HUES6 (cell line): ENCODE measurements around the gene MYL7.

Experiments
- H3K27ac ChIP-seq: 2 replicates; pipeline ENCODE4 v1.7.0; 2013; ENCODE audit warnings: low read depth, mild to moderate bottlenecking, low read length, inconsistent platforms
- H3K27me3 ChIP-seq: 2 replicates; pipeline ENCODE4 v1.6.1; 2013; ENCODE audit warnings: low read length; ENCODE audit not compliant: control insufficient read depth, insufficient read depth
- H3K36me3 ChIP-seq: 2 replicates; pipeline ENCODE4 v1.6.1; 2013; ENCODE audit warnings: low read length; ENCODE audit not compliant: control insufficient read depth, insufficient read depth
- H3K4me1 ChIP-seq: 2 replicates; pipeline ENCODE4 v1.6.1; 2013; ENCODE audit warnings: low read length; ENCODE audit not compliant: control insufficient read depth, insufficient read depth
- H3K4me3 ChIP-seq: 2 replicates; pipeline ENCODE4 v1.5.1; 2013; ENCODE audit warnings: low read depth, low read length
- H3K9ac ChIP-seq: one replicate; pipeline ENCODE4 v1.6.1; 2013; ENCODE audit warnings: mild to moderate bottlenecking, low read length
- H3K9me3 ChIP-seq: 2 replicates; pipeline ENCODE4 v1.6.1; 2013; ENCODE audit warnings: low read depth, low read length; ENCODE audit not compliant: control insufficient read depth, insufficient read depth

The MYL7 gene, protein sequence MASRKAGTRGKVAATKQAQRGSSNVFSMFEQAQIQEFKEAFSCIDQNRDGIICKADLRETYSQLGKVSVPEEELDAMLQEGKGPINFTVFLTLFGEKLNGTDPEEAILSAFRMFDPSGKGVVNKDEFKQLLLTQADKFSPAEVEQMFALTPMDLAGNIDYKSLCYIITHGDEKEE

DNA sequence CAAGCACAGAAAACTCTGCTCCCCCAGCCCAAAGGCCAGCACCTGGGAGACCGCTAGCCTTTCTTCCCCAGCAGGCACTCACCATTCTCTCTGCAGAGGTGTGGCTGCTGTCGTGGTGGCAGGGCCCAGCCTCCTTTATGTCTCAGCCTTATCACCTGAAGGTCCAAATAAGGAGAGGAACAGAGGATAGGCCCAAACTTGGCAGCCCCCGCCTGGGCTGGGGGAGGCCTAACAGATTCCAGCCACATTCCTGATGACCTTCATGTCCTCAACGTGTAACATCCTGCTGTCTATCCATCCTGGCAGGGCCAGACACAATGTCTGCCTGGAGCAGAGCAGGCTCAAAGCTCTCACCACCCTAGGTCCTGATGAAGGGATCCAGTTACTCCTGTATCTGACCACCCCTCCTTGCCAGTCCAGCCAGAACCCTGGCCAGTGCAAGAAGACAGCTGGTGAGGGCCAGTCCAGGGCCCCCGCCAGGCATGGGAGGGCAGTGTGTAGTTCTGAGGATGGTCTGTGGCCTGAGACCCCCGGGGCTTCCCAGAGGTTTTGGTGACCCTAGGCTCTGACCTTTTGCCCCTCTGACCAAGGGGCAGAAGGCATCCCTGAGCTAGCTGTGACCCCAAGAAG is at the start of gene MYL7:
TSS of gene MYL7 (minus strand) at position 112 of the 630 bp plus-strand sequence. CDS start at position 85, 27 bp downstream.
- peaks cover 19% of the 10 kb centered on the region for H3K4me1 ChIP-seq
- H3K4me3 ChIP-seq, result no peak within 1 kb of the TSS; the same call in 1 of the 2 replicates

GRCh38 chr7:44189993-44190872 is 49.1 kb upstream of the MYL7 start:
- Histone ChIP-seq H3K36me3 (no peaks in the 10 kb centered on the region), H3K27ac (no peak overlapping the region), H3K9ac (no peak overlapping the region), H3K4me3 (no peak overlapping the region), H3K4me1 (peaks cover 4% of the 10 kb centered on the region; the same call in 1 of the 2 replicates), H3K9me3 (no peaks in the 10 kb centered on the region), H3K27me3 (no peaks in the 10 kb centered on the region)

More for the DNA sequence above, at the start of gene MYL7:
- Histone ChIP-seq H3K27ac (no peak within 1 kb of the TSS; the same call in 1 of the 2 replicates), H3K36me3 (no peaks in the 10 kb centered on the region), H3K9me3 (no peaks in the 10 kb centered on the region), H3K9ac (peak within 1 kb of the TSS; percentile 65), H3K27me3 (peaks cover 25% of the 10 kb centered on the region)

- peaks cover 11% of the 10 kb centered on the region; the same call in 1 of the 2 replicates for H3K4me1 ChIP-seq
- no peaks in the 10 kb centered on the region for H3K9me3 ChIP-seq
- H3K27me3 ChIP-seq, result no peaks in the 10 kb centered on the region
- no peak within 1 kb of the TSS for H3K4me3 ChIP-seq
- H3K9ac ChIP-seq, result no peak within 1 kb of the TSS
- H3K27ac ChIP-seq, result no peak within 1 kb of the TSS
- H3K36me3 ChIP-seq, result no peaks in the 10 kb centered on the region
Measured at GRCh38 chr7:44189286-44189992, 48.3 kb upstream of the MYL7 start, which contains the start of gene GCK. Gene GCK, minus strand, starts transcription at chr7:44189439. Its CDS starts 486 bp downstream, at chr7:44188953.

DNA sequence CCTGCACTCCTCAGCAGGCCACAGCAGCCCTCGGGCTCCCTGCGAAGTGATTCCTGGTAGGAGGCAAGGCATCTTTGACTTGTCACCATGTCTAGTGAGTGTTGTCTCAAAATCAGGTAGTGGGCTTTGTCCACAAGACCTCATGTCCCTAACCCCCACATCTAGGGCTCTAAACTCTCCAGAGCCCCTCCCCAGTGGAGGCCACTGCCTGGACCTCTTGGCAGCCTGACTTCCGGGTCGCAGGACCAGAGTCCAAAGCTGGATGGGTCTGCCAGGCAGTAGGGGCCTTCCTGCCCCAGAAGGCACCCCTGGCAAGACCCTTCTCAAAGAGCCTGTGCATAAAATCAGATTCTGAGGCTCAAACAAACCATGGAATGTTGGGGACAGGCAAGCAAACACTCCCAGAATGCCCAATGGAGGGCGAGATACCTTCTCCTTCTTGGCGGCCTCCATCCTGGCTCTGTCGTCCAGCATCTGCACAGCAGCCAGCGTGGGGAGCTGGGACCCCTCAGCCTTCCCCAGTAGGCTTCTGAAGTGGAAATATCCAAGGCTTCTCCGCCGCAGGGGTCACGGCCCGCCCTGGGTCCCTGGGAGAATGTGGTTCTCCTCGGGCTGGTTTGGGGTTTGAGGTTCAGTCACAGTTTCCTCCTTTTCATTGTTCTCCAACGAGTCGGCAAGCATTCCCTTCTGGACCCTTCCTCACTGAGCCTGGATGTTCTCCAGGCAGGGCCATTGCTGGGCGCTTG is 47.5 kb upstream of the MYL7 start:
- Histone ChIP-seq H3K9me3 (no peaks in the 10 kb centered on the region), H3K27me3 (no peaks in the 10 kb centered on the region), H3K9ac (no peak overlapping the region), H3K27ac (no peak overlapping the region), H3K4me3 (no peak overlapping the region), H3K4me1 (peaks cover 17% of the 10 kb centered on the region), H3K36me3 (no peaks in the 10 kb centered on the region)

DNA sequence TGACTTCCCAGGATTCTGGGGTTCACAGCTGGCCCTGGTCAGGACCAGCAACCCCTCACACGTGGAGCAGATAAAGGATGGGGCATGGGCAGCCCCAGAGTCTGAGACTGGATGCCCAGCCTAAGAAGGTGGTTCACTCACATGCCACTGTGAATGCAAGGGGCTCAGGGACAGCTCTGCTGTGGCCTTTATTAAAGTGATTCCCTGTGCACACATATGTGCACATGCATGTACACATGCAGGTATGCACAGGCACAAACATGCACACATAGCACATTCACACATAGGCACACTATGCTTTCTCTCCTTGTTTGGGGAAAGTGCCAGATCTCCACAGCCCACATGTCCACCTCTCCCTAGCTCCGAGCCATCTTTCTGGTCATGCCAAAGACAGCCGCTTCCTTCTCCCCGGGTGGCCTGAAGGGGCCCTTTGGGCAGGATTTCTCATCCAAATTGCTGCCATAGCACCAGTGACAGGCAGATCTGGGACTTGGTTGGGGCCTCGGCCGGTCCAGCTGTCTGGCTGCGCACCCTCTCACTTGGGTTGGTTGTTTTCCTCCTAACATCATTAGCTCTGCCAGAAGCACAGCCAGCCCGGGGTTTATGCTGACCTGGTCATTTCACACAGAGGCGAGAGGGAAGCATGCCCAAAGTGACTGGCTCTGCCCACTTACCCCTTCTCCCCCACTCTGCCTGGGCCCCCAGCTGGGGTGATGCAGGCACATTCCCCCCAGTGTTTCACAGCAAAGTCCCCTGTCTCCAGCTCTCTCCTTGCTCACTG is 46.7 kb upstream of the MYL7 start:
- Histone ChIP-seq H3K9me3 (peaks cover 6% of the 10 kb centered on the region), H3K4me3 (no peak overlapping the region), H3K27ac (no peak overlapping the region), H3K27me3 (no peaks in the 10 kb centered on the region), H3K36me3 (no peaks in the 10 kb centered on the region), H3K9ac (no peak overlapping the region), H3K4me1 (peaks cover 17% of the 10 kb centered on the region)

- Histone ChIP-seq H3K27ac (no peak overlapping the region), H3K4me1 (peaks cover 17% of the 10 kb centered on the region), H3K9ac (no peak overlapping the region), H3K27me3 (no peaks in the 10 kb centered on the region), H3K36me3 (no peaks in the 10 kb centered on the region), H3K9me3 (peaks cover 17% of the 10 kb centered on the region), H3K4me3 (no peak overlapping the region)
Measured at GRCh38 chr7:44186736-44187135, 45.6 kb upstream of the MYL7 start.

- Histone ChIP-seq H3K27ac (no peak overlapping the region), H3K27me3 (no peaks in the 10 kb centered on the region)
Measured at GRCh38 chr7:44185729-44186128, 44.6 kb upstream of the MYL7 start.

DNA sequence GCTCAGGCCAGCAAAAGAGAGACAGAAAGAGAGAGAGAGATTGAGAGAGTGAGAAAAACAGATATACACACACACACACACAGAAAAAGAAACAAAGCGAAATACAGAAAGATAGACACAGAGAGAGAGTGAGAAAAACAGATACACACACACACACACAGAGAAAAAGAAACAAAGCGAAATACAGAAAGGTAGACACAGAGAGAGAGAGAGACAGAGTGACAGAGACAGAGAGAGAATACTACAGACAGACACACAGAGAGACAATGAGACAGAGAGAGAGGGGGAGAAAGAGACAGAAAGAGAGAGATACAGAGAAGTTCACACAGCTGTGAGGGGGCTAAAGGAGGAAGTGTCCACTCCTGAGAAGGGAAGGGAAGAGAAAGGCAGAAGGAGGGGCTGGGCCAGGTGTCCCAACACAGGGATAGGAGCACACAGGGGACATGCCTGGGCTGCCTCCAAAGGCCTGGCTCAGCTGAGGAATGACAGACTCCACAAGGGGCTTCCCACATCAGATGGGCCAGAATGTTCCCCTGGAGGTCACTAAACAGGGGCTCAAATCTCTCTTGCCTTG is 43.8 kb upstream of the MYL7 start:
- peak overlapping the region; percentile 6 for H3K9ac ChIP-seq
- no peak overlapping the region for H3K4me3 ChIP-seq
- no peaks in the 10 kb centered on the region for H3K36me3 ChIP-seq
- peaks cover 17% of the 10 kb centered on the region for H3K9me3 ChIP-seq
- no peaks in the 10 kb centered on the region for H3K27me3 ChIP-seq
- H3K27ac ChIP-seq, result no peak overlapping the region
- peaks cover 17% of the 10 kb centered on the region for H3K4me1 ChIP-seq

More at GRCh38 chr7:44185729-44186128, 44.6 kb upstream of the MYL7 start:
- Histone ChIP-seq H3K9ac (no peak overlapping the region), H3K9me3 (peaks cover 17% of the 10 kb centered on the region), H3K36me3 (no peaks in the 10 kb centered on the region), H3K4me3 (no peak overlapping the region), H3K4me1 (peaks cover 17% of the 10 kb centered on the region)

- H3K4me1 ChIP-seq, result peaks cover 17% of the 10 kb centered on the region
- no peak overlapping the region for H3K27ac ChIP-seq
- peaks cover 17% of the 10 kb centered on the region for H3K9me3 ChIP-seq
- no peak overlapping the region for H3K4me3 ChIP-seq
- H3K9ac ChIP-seq, result no peak overlapping the region
- no peaks in the 10 kb centered on the region for H3K27me3 ChIP-seq
- H3K36me3 ChIP-seq, result no peaks in the 10 kb centered on the region
Measured at GRCh38 chr7:44184206-44184872, 43.2 kb upstream of the MYL7 start.
